Body of pancreas (tissue), 4 donors: ENCODE data around the gene SCNN1G.

Experiments
- CTCF ChIP-seq, 7 experiments: fragments of 450-650 bp in 4 of 7; fragments of 200-600 bp in 3 of 7; sonication (generic) in 3 of 7; IDR thresholded peaks; one replicate each; pipeline ENCODE4 v1.5.1; 2016 to 2019; ENCODE audit warnings: antibody characterized with exemption in 7 of 7
- POLR2A ChIP-seq, 3 donors: fragments of 450-650 bp; IDR thresholded peaks; one replicate each; pipeline ENCODE4 v1.6.1; 2016; ENCODE audit warnings: antibody characterized with exemption in 3 of 3, mild to moderate bottlenecking in 2 of 3

GRCh38 chr16:23172994-23173393 is 9.6 kb upstream of the SCNN1G start:
- no peak for TF ChIP-seq POLR2A (IDR thresholded peaks at IDR 0.05)
- TF ChIP-seq CTCF (IDR thresholded peaks at IDR 0.05) = no peak
